Stimulated activated CD8-positive, alpha-beta memory T cell treated with anti-CD3 and anti-CD28 coated beads, Interleukin-12 subunit alpha, Interleukin-12 subunit beta, amount 100 ng/mL, for 1 hour (primary cell): ENCODE data around the gene HLA-DPB1.

Experiments used
- DNase-seq: peaks from one replicate; pipeline ENCODE4 v3.0.0-alpha.2; 2020; ENCODE audit warnings: low read depth

The HLA-DPB1 gene

DNA sequence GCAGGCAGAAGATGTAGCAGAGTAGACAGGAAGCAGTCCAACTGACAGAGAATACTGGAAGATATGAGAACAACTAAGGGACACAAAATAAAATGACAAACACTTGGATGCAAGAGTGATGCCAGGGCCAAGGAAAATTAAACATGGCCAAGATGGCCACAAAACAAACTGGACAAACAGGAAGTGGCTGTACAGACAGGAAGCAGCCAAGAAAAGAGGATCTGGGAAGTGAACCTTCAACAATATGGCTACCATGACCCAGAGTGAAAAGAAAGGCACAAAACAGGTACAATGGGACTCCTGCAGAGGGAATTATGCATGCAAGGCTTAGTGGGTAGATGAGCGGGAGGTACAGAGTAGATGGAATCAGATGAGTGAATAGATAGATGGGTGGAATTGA lies 29.1 kb downstream of the HLA-DPB1 start:
- no peak for DNase-seq

- no peak for DNase-seq
Measured at GRCh38 chr6:33105386-33105785, 29.6 kb downstream of the HLA-DPB1 start.

GRCh38 chr6:33105916-33106871 lies 30.4 kb downstream of the HLA-DPB1 start:
- no peak for DNase-seq

DNA sequence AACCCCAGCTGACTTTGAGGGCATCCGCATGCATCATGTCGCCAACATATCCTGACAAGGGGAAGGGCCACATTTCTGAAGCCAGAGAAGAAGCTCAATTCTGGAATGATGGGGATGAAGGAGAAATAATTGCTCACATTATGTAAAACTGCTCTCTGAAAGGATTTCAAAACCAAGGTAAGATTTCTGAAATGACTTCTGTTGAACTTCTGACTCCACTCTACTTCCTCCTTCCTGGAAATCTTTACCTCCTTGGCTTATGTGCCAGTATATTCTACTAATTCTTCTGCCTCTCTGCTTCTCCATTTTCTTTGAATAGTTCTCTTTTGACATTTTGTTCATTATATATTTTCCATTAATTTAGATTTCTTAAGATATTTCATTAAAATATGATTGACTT lies 31.9 kb downstream of the HLA-DPB1 start:
- no peak for DNase-seq

DNA sequence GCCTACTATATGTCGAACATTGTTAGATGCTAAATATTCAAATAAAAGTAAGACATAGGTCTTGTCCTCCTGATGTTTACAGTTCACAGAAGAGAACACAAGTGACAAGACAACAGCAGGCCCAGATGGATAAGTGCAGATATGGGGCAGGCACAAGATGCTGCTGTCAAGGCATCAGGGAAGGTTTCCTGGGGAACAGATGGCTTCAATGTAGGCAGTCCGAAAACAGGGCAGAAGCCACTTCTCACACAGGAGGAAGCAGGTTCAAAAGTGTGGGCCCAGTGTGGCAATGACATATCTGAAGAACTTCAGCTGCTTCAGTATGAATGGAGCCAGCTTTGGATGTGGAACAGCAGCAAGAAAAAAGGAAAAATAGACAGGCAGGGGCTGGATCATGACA lies 32.5 kb downstream of the HLA-DPB1 start:
- no peak for DNase-seq

DNA sequence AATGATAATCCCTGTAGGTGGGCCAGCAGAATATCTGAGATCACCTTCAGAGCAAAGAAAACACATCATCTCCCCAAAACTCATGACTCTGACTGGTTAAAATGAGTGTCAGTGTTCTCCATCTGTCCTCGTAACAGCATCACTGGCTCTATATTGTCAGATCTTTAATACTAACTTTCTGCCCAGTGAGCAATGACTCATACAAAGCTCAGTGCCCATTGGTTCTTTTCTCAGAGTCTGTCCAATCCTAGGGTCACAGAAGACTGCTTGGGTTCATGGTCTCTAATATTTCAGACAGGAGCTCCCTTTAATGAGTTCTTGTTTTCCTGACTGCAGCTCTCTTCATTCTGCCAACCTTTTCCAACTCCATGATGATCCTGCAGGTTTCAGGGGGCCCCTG lies 36.4 kb downstream of the HLA-DPB1 start:
- no peak for DNase-seq

DNA sequence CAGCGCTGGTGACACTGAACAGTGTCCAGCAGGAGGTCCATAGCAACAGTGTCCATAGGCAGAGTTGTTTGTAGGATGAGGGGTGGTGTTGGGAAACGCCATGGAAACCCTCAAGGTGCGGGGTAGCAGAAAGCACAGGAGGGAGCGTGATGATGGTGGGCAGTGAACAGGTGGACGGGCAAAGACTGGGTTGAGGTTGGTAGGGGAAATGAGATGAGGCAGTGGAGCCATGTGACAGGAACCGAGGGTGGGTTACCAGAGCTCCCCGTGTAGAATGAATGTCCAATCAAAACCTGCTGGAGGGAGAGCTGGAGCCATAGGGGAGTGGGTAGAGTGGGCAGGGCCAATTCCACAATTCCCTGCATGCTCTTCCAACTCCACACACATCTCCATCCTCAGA lies 38.0 kb downstream of the HLA-DPB1 start:
- no peak for DNase-seq

- DNase-seq = no peak
Measured at GRCh38 chr6:33114406-33114805, 38.6 kb downstream of the HLA-DPB1 start.

GRCh38 chr6:33116417-33116816 lies 40.6 kb downstream of the HLA-DPB1 start:
- no peak for DNase-seq

DNA sequence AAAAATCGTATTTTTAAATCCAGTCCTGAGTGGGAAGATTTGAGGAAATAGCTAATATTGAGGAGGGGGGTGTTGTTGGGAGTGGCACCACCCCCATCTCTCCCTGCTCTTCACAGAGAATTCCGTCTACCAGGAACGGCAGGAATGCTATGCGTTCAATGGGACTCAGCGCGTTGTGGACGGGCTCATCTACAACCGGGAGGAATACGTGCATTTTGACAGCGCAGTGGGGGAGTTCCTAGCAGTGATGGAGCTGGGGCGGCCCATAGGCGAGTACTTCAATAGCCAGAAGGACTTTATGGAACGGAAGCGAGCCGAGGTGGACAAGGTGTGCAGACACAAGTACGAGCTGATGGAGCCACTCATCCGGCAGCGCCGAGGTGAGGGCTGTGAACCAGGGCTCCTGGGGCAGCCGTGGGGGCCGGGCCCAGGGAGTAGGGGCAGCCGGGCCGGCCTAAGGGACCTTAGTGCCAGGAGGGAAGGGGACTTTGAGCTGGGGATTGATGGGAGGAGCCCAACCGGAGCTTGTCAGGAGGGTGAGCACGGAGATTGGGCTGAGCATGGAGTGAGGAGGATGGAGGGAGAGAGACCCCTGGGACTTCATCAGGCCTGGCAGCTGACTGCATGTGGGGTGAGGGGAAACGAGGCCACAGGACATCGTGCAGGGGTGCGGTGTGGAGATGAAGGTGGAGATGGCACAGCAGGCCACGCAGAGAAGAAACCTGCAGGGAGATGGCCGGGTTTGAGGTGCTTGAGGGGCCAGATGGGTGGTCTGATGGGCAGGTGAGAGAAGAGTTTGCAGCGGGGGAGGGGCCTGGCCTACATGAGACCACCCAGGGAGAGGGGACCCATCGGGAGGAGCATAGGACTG lies 41.3 kb downstream of the HLA-DPB1 start:
- DNase-seq = no peak

DNA sequence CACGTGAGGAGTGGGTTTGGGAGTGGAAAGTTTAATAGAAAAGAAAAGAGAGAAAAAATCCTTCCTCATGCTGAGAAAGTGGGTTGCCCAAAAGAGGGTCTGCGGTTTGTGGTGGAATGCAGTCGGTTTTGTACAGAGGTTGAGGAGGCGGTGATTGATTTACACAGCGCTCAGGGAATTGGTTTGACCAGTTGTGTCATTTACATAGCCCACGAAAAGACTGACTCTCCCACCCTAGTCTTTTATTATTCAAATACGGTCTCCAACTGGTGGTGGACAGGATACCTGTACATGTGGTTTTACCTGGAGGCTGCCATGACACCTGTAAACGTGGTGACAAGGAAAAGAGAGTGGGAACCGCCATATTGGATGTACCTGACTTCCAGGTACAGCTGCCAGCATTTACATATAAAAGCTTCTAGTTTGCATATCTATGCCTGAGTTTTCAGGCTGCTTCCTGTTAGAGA lies 42.1 kb downstream of the HLA-DPB1 start:
- no peak for DNase-seq

DNA sequence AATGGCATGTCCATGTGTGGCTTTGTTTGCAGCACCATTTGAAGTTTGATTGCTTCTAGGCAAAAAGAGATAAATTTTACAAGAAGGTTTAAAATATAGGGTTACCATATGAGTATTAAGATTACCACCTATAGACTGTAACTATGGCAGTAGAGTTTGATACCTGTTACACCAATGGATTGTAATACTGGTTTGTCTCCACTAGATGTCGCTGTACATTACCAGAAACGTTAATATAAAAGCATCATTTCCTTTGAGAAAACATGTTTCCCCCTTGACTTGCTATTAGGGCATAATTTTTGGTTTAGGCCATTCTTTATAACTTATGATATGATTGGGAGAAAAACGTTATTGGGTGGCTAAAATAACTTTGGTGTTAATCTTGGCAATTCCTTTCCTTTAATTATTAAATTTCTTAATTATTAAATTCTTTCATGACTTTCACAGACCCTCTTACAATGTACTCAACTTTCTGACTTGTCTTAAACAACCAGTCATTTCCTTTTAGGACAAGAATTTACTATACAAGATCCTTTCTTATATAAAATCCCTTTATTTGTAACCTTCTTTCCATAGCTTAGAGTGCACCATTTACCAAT lies 42.8 kb downstream of the HLA-DPB1 start:
- DNase-seq = no peak

DNA sequence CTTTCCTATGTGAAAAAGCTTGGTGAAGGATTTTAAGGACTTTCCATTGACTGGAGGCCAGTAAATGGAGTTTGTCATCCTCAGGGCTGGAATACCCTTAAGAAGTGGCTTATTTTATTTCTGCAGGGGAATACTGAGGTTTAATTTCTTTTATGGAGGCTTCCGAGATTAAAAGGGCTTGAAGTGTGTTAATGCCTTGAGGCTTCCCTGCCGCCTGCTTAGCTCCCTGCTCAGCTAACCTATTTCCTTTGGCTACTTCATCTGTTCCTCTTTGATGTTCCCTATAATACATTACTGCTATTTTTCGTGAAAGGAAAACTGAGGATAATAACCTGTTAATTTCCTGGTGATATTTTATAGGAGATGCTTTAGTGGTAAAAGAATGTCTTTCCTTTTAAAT lies 44.2 kb downstream of the HLA-DPB1 start:
- no peak for DNase-seq

DNA sequence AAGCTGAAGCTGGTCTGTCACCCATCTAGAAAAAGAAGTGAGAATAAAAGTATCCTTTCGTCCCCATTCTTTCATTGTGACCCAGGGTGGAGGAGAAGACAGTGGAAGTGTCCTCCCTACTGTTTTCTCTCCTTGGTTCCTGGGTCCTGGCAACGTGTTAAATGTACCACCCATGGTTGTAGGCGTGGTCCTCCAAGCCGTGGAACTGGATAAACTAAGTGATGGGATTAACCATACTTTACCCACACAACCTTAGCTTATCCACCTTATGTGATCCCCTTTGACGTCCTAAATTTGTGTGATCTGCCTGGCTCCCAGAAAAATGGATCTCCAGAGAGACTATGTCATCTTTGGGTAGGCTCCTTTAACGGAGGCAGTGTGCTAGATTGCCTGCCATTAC lies 47.4 kb downstream of the HLA-DPB1 start:
- DNase-seq = no peak

DNA sequence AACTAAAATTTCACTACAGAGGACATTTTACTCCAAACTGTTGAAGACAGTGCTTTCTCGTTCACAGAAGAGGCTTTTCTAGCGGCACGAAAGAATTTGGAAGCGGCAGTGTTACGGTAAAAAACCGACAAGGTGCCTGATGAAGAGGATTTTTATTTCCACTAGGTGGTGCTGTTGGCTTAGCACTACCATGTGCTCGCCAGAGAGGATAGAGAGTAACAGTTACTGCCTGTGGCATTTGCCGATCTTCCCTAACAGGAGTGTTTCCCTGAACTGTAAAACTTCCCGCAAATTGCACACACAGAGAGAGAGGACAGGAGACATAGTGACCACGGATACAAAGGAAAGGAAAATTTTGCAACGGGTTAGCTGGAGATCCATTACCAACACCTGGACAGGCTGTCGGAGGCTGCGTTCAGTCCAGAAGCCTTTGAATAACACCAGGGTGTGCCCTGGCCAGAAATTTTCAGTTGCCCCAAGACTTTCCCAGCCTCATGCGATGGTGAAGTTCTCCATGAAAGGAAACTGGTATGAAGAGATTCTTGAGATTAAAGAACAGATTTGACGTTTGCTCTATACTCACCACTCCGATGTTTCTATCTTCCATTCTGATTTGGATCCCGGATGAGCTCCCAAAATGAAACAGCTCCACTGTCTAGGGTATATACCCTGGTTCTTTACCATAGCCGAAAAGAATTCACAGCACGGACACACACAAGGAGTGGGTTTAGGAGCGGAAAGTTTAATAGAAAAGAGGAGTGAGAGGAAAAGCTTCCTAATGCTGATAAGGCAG lies 48.1 kb downstream of the HLA-DPB1 start:
- DNase-seq = no peak

- no peak for DNase-seq
Measured at GRCh38 chr6:33124525-33124901, 48.7 kb downstream of the HLA-DPB1 start.

DNA sequence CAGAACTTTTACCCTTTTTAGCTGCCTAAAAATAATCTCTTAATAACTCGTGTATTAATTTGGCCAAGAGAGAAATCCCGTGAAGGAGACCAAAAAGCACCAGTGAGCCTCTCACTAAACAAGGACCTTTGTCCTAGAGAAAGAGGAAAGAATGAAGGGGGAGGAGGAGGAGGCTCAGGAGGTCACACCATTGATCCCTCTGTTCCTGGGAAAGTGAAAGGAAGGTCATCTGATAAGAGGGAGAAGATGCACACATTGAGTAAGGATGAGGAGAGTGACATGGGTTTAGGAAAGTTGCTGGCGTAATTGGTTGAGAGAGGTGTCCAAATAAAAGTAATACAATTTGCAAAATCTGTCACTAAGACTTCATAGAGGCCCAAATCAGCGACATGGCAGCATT lies 49.2 kb downstream of the HLA-DPB1 start:
- no peak for DNase-seq

- DNase-seq = peak; percentile 47
Measured at GRCh38 chr6:33126101-33126714, 50.4 kb downstream of the HLA-DPB1 start.

GRCh38 chr6:33128318-33128717 lies 52.5 kb downstream of the HLA-DPB1 start:
- no peak for DNase-seq

DNA sequence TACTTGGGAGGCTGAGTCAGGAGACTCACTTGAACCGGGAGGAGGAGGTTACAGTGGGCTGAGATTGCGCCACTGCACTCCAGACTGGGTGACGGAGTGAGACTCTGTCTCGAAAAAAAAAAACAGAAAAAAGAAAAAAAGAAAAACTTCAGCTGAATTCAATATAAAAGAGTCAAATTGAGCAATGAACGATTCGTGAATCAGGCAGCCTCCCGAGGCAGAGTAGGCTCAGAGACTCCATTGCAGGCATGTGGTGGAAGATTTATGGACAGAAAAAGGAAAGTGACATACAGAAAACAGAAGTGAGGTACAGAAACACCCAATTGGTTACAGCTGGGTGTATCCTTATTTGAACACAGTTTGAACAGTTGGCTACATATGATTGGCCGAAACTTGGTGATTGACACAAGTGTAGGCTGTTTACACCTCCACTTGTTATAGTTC lies 56.3 kb downstream of the HLA-DPB1 start:
- DNase-seq = no peak

GRCh38 chr6:33136310-33136900 lies 60.6 kb downstream of the HLA-DPB1 start:
- DNase-seq = no peak
